Measurements from ENCODE around the gene WIPF3.

- TF ChIP-seq POLR2AphosphoS5 (IDR thresholded peaks at IDR 0.05; ENCODE audit: low read depth, low read length) (no peak), POLR2A (IDR thresholded peaks at IDR 0.05; ENCODE audit: low read depth, low read length) (no peak), TAF1 (IDR thresholded peaks at IDR 0.05; ENCODE audit: borderline replicate concordance, low read depth, low read length) (no peak)
Observed at GRCh38 chr7:29926216-29926615, 119.9 kb downstream of the WIPF3 start.
